ENCODE results near the gene UBE2G1.
A peak's percentile ranks its signal among the peaks of the same experiment; 100 is the strongest.
"Not testable (repeated sequence)": the region's sequence is repeated elsewhere in the genome, so short reads cannot be mapped to it uniquely, and the experiment has no call there.

Gene UBE2G1

GRCh38 chr17:4375039-4375748 is 8.7 kb upstream of the UBE2G1 start:
- no peak for DNase-seq (ENCODE audit: low spot score)

- no peak for DNase-seq (ENCODE audit: low spot score)
These were observed 3.2 kb upstream of the UBE2G1 start for GRCh38 chr17:4369557-4370230.

GRCh38 chr17:4368341-4368740 is 1.9 kb upstream of the UBE2G1 start:
- DNase-seq (ENCODE audit: low spot score), result no peak

- DNase-seq (ENCODE audit: low spot score), result not testable (repeated sequence)
These were observed 702 bp upstream of the UBE2G1 start for GRCh38 chr17:4367177-4367576.

- DNase-seq (ENCODE audit: low spot score), result peak; percentile 24
These were observed 698 bp downstream of the UBE2G1 start for GRCh38 chr17:4365628-4366326.

- peak; percentile 94 for DNase-seq (ENCODE audit: low spot score)
These were observed 1.3 kb downstream of the UBE2G1 start for GRCh38 chr17:4365103-4365627.

GRCh38 chr17:4364622-4365041 is 1.8 kb downstream of the UBE2G1 start:
- no peak for DNase-seq (ENCODE audit: low spot score)

- peak; percentile 62 for DNase-seq (ENCODE audit: low spot score)
These were observed 4.3 kb downstream of the UBE2G1 start for GRCh38 chr17:4362141-4362540.

GRCh38 chr17:4358154-4358553 is 8.3 kb downstream of the UBE2G1 start:
- no peak for DNase-seq (ENCODE audit: low spot score)

GRCh38 chr17:4357671-4358070 is 8.8 kb downstream of the UBE2G1 start:
- DNase-seq (ENCODE audit: low spot score), result no peak

GRCh38 chr17:4357030-4357628 is 9.3 kb downstream of the UBE2G1 start:
- DNase-seq (ENCODE audit: low spot score), result no peak

GRCh38 chr17:4354862-4355514 is 11.5 kb downstream of the UBE2G1 start:
- DNase-seq (ENCODE audit: low spot score), result no peak

GRCh38 chr17:4354206-4354605 is 12.3 kb downstream of the UBE2G1 start:
- DNase-seq (ENCODE audit: low spot score), result no peak

- not testable (repeated sequence) for DNase-seq (ENCODE audit: low spot score)
These were observed 16.3 kb downstream of the UBE2G1 start for GRCh38 chr17:4350214-4350613.

- no peak for DNase-seq (ENCODE audit: low spot score)
These were observed 20.8 kb downstream of the UBE2G1 start for GRCh38 chr17:4345581-4346252.

- DNase-seq (ENCODE audit: low spot score), result no peak
These were observed 21.5 kb downstream of the UBE2G1 start for GRCh38 chr17:4344926-4345325.

GRCh38 chr17:4342535-4342934 is 23.9 kb downstream of the UBE2G1 start:
- no peak for DNase-seq (ENCODE audit: low spot score)

- no peak for DNase-seq (ENCODE audit: low spot score)
These were observed 24.9 kb downstream of the UBE2G1 start for GRCh38 chr17:4341616-4341977.

GRCh38 chr17:4340914-4341615 is 25.4 kb downstream of the UBE2G1 start:
- no peak for DNase-seq (ENCODE audit: low spot score)

GRCh38 chr17:4334776-4335584 is 31.5 kb downstream of the UBE2G1 start:
- DNase-seq (ENCODE audit: low spot score), result no peak

Measured in globus pallidus (tissue), 1 donor.